ENCODE measurements around the gene ACP1.

The ACP1 gene

DNA sequence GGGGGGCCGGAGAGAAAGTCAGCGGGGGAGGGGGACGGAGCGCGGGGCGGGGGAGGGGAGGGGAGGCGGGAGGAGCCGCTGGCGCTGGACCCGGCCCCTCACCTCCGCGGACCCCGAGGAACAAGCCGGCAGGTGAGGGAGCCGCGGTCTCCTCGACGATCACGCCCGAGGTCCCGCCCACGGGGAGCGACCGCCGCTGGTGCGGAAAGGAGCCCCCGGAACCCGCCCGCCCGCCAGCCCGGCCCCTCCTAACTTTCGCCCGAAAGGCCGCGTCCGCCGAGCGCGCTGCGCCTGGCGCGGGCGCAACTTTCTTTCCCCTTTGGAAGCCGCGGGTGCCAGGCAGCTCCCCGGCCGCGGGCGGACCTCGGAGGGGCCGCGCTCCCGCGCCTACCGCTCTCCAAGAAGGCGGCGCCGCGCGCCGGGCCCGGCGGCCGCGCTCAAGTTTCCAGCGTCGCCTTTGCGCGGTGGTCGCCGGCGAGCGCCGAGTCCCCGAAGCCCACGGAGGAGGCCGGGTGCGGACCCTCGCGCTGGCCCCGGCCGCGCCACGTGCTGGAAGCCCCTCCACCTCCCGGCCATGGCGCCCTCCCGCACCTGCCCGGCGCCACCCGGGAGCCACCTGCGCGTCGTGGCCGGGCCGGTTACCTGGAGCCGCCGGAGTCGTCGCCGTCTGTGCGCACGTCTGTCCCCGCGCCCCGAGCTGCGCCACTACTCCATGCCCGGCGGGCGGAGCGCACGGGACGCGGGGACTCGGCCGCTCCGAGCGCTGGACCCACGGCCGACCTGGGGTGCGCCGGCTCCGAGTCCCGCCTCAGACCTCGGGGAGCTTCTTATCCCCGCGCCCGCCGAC, 23.4 kb downstream of the ACP1 start, which contains the start of gene ALKAL2:
Gene ALKAL2 (minus strand): TSS at position 181 of the 847 bp plus-strand sequence. CDS start 256 bp downstream, outside the sequence.
- no peaks in the 10 kb centered on the region for H3K27me3 ChIP-seq (ENCODE audit: control insufficient read depth, insufficient read depth, low read length)
- H3K79me2 ChIP-seq = no peaks in the 10 kb centered on the region
- peak within 1 kb of the TSS; percentile 5 for H3K4me2 ChIP-seq (ENCODE audit: low read length)
- H3K4me1 ChIP-seq = peaks cover 7% of the 10 kb centered on the region
- TF ChIP-seq, protein P1, sequence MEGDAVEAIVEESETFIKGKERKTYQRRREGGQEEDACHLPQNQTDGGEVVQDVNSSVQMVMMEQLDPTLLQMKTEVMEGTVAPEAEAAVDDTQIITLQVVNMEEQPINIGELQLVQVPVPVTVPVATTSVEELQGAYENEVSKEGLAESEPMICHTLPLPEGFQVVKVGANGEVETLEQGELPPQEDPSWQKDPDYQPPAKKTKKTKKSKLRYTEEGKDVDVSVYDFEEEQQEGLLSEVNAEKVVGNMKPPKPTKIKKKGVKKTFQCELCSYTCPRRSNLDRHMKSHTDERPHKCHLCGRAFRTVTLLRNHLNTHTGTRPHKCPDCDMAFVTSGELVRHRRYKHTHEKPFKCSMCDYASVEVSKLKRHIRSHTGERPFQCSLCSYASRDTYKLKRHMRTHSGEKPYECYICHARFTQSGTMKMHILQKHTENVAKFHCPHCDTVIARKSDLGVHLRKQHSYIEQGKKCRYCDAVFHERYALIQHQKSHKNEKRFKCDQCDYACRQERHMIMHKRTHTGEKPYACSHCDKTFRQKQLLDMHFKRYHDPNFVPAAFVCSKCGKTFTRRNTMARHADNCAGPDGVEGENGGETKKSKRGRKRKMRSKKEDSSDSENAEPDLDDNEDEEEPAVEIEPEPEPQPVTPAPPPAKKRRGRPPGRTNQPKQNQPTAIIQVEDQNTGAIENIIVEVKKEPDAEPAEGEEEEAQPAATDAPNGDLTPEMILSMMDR (IDR thresholded peaks at IDR 0.05) = no peak
- no peak within 1 kb of the TSS for H3K27ac ChIP-seq
- H3K9ac ChIP-seq = no peak within 1 kb of the TSS
- no peak within 1 kb of the TSS for H3K4me3 ChIP-seq (ENCODE audit: low read depth, low read length)
- H2AFZ ChIP-seq = peak within 1 kb of the TSS; percentile 40
- H3K36me3 ChIP-seq (ENCODE audit: control insufficient read depth, insufficient read depth, low read length) = no peaks in the 10 kb centered on the region
- H3K9me3 ChIP-seq (ENCODE audit: control insufficient read depth, low read length) = no peaks in the 10 kb centered on the region

DNA sequence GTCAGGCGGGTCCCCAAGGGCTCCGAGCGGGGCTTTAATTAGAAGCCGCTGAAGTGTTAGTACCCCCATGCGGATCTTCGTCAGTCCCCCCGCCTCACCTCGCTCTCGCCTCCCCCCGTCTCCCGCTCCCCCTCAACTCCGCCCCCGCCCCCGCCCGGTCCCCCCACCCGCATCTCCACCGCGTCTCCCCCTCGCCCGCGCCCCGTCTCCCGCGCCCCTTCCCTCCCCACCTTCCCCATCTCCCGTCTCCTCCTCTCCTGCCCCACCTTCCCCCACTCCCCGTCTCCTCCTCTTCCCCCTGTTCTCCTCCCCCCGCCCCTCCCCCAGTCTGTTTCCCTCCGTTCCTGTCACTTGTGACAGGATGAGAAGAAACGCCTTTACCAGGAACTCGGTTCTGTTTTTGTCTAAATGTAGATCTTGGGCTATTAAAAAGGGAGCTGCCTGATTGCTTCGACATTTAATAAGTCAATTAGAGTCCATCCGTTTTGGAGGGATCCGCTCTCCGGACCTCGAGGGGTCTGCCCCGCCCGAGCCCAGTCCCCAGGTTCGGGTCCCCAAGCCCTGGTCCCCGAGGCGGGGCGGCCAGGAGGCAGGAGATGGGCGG, 24.1 kb downstream of the ACP1 start:
- TF ChIP-seq, protein P1 (IDR thresholded peaks at IDR 0.05) = no peak
- Histone ChIP-seq H3K79me2 (no peaks in the 10 kb centered on the region), H3K9me3 (ENCODE audit: control insufficient read depth, low read length) (no peaks in the 10 kb centered on the region), H3K4me2 (ENCODE audit: low read length) (peak overlapping the region; percentile 92), H3K27ac (peak overlapping the region; percentile 55), H3K4me3 (ENCODE audit: low read depth, low read length) (peak overlapping the region; percentile 68), H3K9ac (no peak overlapping the region), H3K4me1 (peaks cover 7% of the 10 kb centered on the region), H3K36me3 (ENCODE audit: control insufficient read depth, insufficient read depth, low read length) (no peaks in the 10 kb centered on the region), H3K27me3 (ENCODE audit: control insufficient read depth, insufficient read depth, low read length) (no peaks in the 10 kb centered on the region), H2AFZ (peak overlapping the region; percentile 82)

DNA sequence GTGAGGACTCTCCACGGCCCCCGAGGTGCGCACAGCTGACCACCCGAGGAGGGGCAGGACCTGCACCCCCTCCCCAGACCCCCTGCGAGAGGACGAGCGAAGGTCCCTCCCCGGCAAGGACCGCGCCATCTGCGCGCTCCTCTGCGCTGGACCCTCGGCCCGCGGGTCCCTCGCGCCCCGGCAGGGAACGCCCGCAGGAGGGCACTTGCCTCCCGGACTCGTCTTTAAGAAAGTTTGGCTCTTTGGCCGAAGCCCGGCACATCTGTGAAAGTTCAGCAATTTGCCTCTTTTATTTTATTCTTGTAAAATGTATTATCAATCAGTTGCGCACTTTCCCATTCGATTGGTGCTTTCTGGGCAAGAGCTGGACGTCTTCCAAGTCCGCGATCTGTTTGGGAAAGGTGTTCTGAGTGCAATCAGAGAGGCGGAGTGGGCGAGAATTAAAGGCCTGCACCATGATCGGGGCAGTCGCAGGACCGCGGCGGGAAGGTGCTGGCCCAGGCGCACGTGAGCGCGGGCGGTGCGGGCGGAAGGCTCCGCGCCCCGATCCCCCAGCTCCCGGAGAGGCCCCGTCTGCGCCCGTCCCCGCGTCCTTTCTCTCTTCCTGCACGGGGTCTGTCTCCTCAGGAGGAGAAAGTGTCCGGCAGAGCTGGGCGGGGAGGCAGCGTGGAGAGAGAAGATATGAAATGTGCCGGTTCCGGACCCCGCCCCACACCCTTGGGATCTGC, 24.8 kb downstream of the ACP1 start:
- no peaks in the 10 kb centered on the region for H3K36me3 ChIP-seq (ENCODE audit: control insufficient read depth, insufficient read depth, low read length)
- no peaks in the 10 kb centered on the region for H3K9me3 ChIP-seq (ENCODE audit: control insufficient read depth, low read length)
- no peak overlapping the region for H3K9ac ChIP-seq
- peaks cover 7% of the 10 kb centered on the region for H3K4me1 ChIP-seq
- peak overlapping the region; percentile 92 for H3K4me2 ChIP-seq (ENCODE audit: low read length)
- peak overlapping the region; percentile 68 for H3K4me3 ChIP-seq (ENCODE audit: low read depth, low read length)
- TF ChIP-seq, protein P1 (IDR thresholded peaks at IDR 0.05) = no peak
- H3K27ac ChIP-seq = peak overlapping the region; percentile 55
- no peaks in the 10 kb centered on the region for H3K27me3 ChIP-seq (ENCODE audit: control insufficient read depth, insufficient read depth, low read length)
- H2AFZ ChIP-seq = peak overlapping the region; percentile 82
- no peaks in the 10 kb centered on the region for H3K79me2 ChIP-seq

DNA sequence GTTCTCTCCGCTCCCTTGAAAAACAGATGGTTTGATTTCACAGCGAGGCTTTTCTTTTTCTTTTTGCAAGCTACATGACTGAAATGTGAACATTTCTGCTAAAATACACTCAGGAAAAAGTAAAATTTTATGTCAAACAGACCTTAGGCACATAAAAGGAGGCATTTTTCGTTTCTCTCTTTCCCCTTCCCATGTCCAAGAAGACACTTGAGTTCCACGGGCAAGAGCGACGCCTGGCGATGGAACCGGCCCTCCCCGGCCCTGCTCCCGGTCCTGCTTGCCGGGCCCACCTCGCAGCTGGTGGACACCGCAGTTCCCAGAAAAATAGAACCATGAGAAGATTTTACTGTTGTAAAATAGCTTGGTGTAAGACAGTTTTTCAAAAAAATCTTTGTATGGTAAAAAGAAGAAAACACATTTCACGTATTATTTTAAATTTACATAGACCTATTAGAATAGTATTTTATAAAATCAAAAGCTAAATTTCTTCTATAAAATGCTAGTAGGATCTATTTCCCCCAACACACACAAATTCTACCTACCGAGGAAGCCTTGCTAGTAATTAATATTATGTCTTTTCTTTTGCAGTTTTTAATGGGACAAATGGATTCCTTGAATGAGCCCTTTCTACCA, 25.5 kb downstream of the ACP1 start:
- Histone ChIP-seq H2AFZ (peak overlapping the region; percentile 82), H3K27ac (peak overlapping the region; percentile 55), H3K79me2 (no peaks in the 10 kb centered on the region), H3K4me3 (ENCODE audit: low read depth, low read length) (peak overlapping the region; percentile 68), H3K9me3 (ENCODE audit: control insufficient read depth, low read length) (no peaks in the 10 kb centered on the region), H3K4me2 (ENCODE audit: low read length) (peak overlapping the region; percentile 92), H3K9ac (no peak overlapping the region), H3K27me3 (ENCODE audit: control insufficient read depth, insufficient read depth, low read length) (no peaks in the 10 kb centered on the region), H3K36me3 (ENCODE audit: control insufficient read depth, insufficient read depth, low read length) (no peaks in the 10 kb centered on the region), H3K4me1 (peaks cover 7% of the 10 kb centered on the region)
- TF ChIP-seq, protein P1 (IDR thresholded peaks at IDR 0.05) = peak; percentile 86
